Prostate gland (tissue), 2 donors: ENCODE measurements around the gene KCNQ4. TPM values are rescaled to one million over a fixed set of nuclear protein-coding genes. Genes with fewer than 3 reads are reported as not detected.

Experiments used
- DNase-seq: peaks from one replicate; pipeline ENCODE4 v3.0.0-alpha.2; 2019; ENCODE audit warnings: low spot score
- H3K27ac ChIP-seq, 2 donors: fragments of 200-600 bp; sonication (generic); 2 replicates each; pipeline ENCODE4 v1.5.1; 2017 to 2019
- H3K27me3 ChIP-seq: fragments of 200-600 bp; sonication (generic); replicated peaks from 2 replicates; pipeline ENCODE4 v1.5.1; 2019; ENCODE audit not compliant: insufficient read depth
- H3K36me3 ChIP-seq, 2 donors: fragments of 200-600 bp; sonication (generic); 1 replicate in 1 of 2; 2 replicates in 1 of 2; pipeline versions ENCODE4 v1.5.1 to v1.8.1; 2017 to 2019
- H3K4me1 ChIP-seq: fragments of 200-600 bp; sonication (generic); replicated peaks from 2 replicates; pipeline ENCODE4 v1.5.1; 2019
- H3K4me3 ChIP-seq, 2 donors: fragments of 200-600 bp; sonication (generic); 2 replicates each; pipeline ENCODE4 v1.5.1; 2017 to 2019
- H3K9me3 ChIP-seq: fragments of 200-600 bp; sonication (generic); 2 replicates; pipeline ENCODE4 v1.5.1; 2017
- CTCF ChIP-seq, 4 experiments: fragments of 200-600 bp in 2 of 4; fragments of 450-650 bp in 2 of 4; sonication (generic) in 2 of 4; IDR thresholded peaks; 1 replicate in 3 of 4; 2 replicates in 1 of 4; pipeline ENCODE4 v1.5.1; 2016 to 2019; ENCODE audit warnings: antibody characterized with exemption in 4 of 4, mild to moderate bottlenecking in 2 of 4, moderate library complexity in 2 of 4
- POLR2A ChIP-seq: fragments of 450-650 bp; IDR thresholded peaks from one replicate; pipeline ENCODE4 v1.6.1; 2016; ENCODE audit warnings: antibody characterized with exemption, mild to moderate bottlenecking
- POLR2AphosphoS5 ChIP-seq: sonication (generic); formaldehyde crosslinking; IDR thresholded peaks from one replicate; pipeline ENCODE4 v1.6.1; 2017; ENCODE audit warnings: antibody characterized with exemption
- WGBS: methylation state at CpG from one replicate; pipeline ENCODE4 v1.1.5; 2018; 5-methylcytosine and 5-hydroxymethylcytosine counted together
- intact Hi-C: fragments of 100-400 bp; cut with DNase I; formaldehyde crosslinking; loops from one replicate; pipeline ENCODE4 v1.14.2; 2022
- total RNA-seq, 2 donors: library from RNA; depleted of rRNA; stranded (reverse); fragments of >200 nt; gene quantifications; one replicate each; pipeline ENCODE4 v1.1.0, GENCODE V29; 2016

KCNQ4 gene
- total RNA-seq, 2 donors from 2014 or later, result 1.8 to 3.1 TPM

GRCh38 chr1:40820911-40821693, 37.5 kb downstream of the KCNQ4 start:
- H3K36me3 ChIP-seq, result no peaks in the 10 kb centered on the region
- intact Hi-C loops, result no loop called here

GRCh38 chr1:40822890-40823289, 39.3 kb downstream of the KCNQ4 start:
- intact Hi-C loops, result no loop called here
- no peak for DNase-seq
- TF ChIP-seq POLR2AphosphoS5 (no peak), CTCF (IDR thresholded peaks at IDR 0.05) (no peak), POLR2A (no peak)
- H3K4me3 ChIP-seq, result no peak overlapping the region
- H3K4me1 ChIP-seq, result no peaks in the 10 kb centered on the region
- H3K27ac ChIP-seq, result no peak overlapping the region
- no peaks in the 10 kb centered on the region for H3K27me3 ChIP-seq
- no peaks in the 10 kb centered on the region for H3K9me3 ChIP-seq
- no peaks in the 10 kb centered on the region for H3K36me3 ChIP-seq
- 92% methylated on average over 12 of the region's 12 CpGs for WGBS

More at GRCh38 chr1:40820911-40821693, 37.5 kb downstream of the KCNQ4 start:
- DNase-seq, result no peak
- no peak for TF ChIP-seq CTCF (IDR thresholded peaks at IDR 0.05)
- no peak for TF ChIP-seq POLR2AphosphoS5
- no peak for TF ChIP-seq POLR2A
- no peak overlapping the region for H3K27ac ChIP-seq
- no peak overlapping the region for H3K4me3 ChIP-seq
- no peaks in the 10 kb centered on the region for H3K27me3 ChIP-seq
- WGBS, result 49% methylated on average over 6 of the region's 6 CpGs
- no peaks in the 10 kb centered on the region for H3K9me3 ChIP-seq
- H3K4me1 ChIP-seq, result no peaks in the 10 kb centered on the region

GRCh38 chr1:40823345-40823744, 39.8 kb downstream of the KCNQ4 start:
- Histone ChIP-seq H3K36me3 (no peaks in the 10 kb centered on the region), H3K9me3 (no peaks in the 10 kb centered on the region), H3K4me3 (no peak overlapping the region), H3K27ac (no peak overlapping the region), H3K27me3 (no peaks in the 10 kb centered on the region), H3K4me1 (no peaks in the 10 kb centered on the region)
- DNase-seq, result no peak
- intact Hi-C loops, result no loop called here
- TF ChIP-seq CTCF (IDR thresholded peaks at IDR 0.05) (no peak), POLR2AphosphoS5 (no peak), POLR2A (no peak)
- WGBS, result 94% methylated on average over 4 of the region's 4 CpGs

- no peaks in the 10 kb centered on the region for H3K4me1 ChIP-seq
- TF ChIP-seq POLR2AphosphoS5 (no peak), POLR2A (no peak), CTCF (IDR thresholded peaks at IDR 0.05) (no peak)
- H3K27ac ChIP-seq, result no peak overlapping the region
- no peak for DNase-seq
- intact Hi-C loops, result no loop called here
- no peaks in the 10 kb centered on the region for H3K36me3 ChIP-seq
- no peaks in the 10 kb centered on the region for H3K9me3 ChIP-seq
- 92% methylated on average over 17 of the region's 17 CpGs for WGBS
- no peak overlapping the region for H3K4me3 ChIP-seq
- no peaks in the 10 kb centered on the region for H3K27me3 ChIP-seq
These were observed 40.4 kb downstream of the KCNQ4 start for GRCh38 chr1:40823983-40824382.
